GM12878 (cell line): Measurements from ENCODE around the gene POLD4. TPM values are rescaled to one million over a fixed set of nuclear protein-coding genes. Genes with fewer than 3 reads are reported as not detected.

ENCODE experiments used
- ATAC-seq: fragments of 200-7000 bp; cut with Tn5 transposase; 3 replicates; pipeline ENCODE4 v1.9.1; 2020; ENCODE audit warnings: mild to moderate bottlenecking, moderate library complexity
- BruUV-seq: library from RNA; stranded (reverse); fragments of 400-500 nt; replicated peaks from 2 replicates; lab custom pipeline; 2021; lab: Mats Ljungman, UMichigan
- CTCF ChIA-PET: fragments of 300-600 bp; sonication (Branson Sonifier 250); formaldehyde crosslinking; extraction: SDS; loops from one replicate; lab custom pipeline; 2021; ENCODE audit warnings: inconsistent platforms; lab: Yijun Ruan, JAX
- POLR2A ChIA-PET: fragments of 350-600 bp; formaldehyde crosslinking; extraction: SDS; loops from one replicate; lab custom pipeline; 2021; ENCODE audit warnings: inconsistent platforms; lab: Charles Lee
- RAD21 ChIA-PET: fragments of 300-600 bp; sonication (Branson Sonifier 250); formaldehyde crosslinking; loops from one replicate; lab custom pipeline; 2023; ENCODE audit warnings: antibody characterized with exemption; ENCODE audit not compliant: unreplicated experiment; lab: Charles Lee
- SMC1A ChIA-PET: fragments of 300-600 bp; sonication (Branson Sonifier 250); formaldehyde crosslinking; loops from one replicate; lab custom pipeline; 2023; ENCODE audit not compliant: unreplicated experiment, uncharacterized antibody; lab: Charles Lee
- DNase-seq: peaks from one replicate; pipeline ENCODE4 v3.0.0-alpha.2; 2011; ENCODE audit warnings: low read depth, low spot score
- FAIRE-seq: peaks from 3 replicates; lab custom pipeline; 2011; peaks lifted over from hg19 to GRCh38; lab: Jason Lieb, UNC
- H2AFZ ChIP-seq: 2 replicates; pipeline ENCODE4 v1.6.0; 2011; ENCODE audit warnings: low read depth, low read length, control low read depth; ENCODE audit not compliant: control insufficient read depth
- H3K27ac ChIP-seq: 2 replicates; pipeline ENCODE4 v1.5.1; 2011; ENCODE audit warnings: control low read depth; ENCODE audit not compliant: control insufficient read depth, insufficient read depth
- H3K27me3 ChIP-seq, 2 experiments: replicated peaks in 1 of 2; 2 replicates each; pipeline versions ENCODE4 v1.6.0 to v1.6.1; 2011; ENCODE audit warnings: low read length in 1 of 2; ENCODE audit not compliant: control insufficient read depth in 2 of 2, insufficient read depth in 2 of 2
- H3K36me3 ChIP-seq, 2 experiments: 2 replicates each; pipeline ENCODE4 v1.5.1; 2011; ENCODE audit warnings: low read length in 1 of 2; ENCODE audit not compliant: control insufficient read depth in 2 of 2, insufficient read depth in 2 of 2
- H3K4me1 ChIP-seq: 2 replicates; pipeline ENCODE4 v1.6.1; 2011; ENCODE audit warnings: mild to moderate bottlenecking, low read length, moderate library complexity, mixed read lengths; ENCODE audit not compliant: control insufficient read depth, insufficient read depth
- H3K4me2 ChIP-seq: 2 replicates; pipeline ENCODE4 v1.6.0; 2011; ENCODE audit warnings: control low read depth; ENCODE audit not compliant: control insufficient read depth, insufficient read depth
- H3K4me3 ChIP-seq: fragments of 200-600 bp; sonication (generic); 2 replicates; pipeline ENCODE4 v1.5.1; 2016
- H3K79me2 ChIP-seq: 2 replicates; pipeline ENCODE4 v1.6.0; 2011; ENCODE audit warnings: low read length; ENCODE audit not compliant: control insufficient read depth, insufficient read depth
- H3K9ac ChIP-seq: 2 replicates; pipeline ENCODE4 v1.8.0; 2011; ENCODE audit warnings: low read length, control low read depth, mixed read lengths; ENCODE audit not compliant: control insufficient read depth, insufficient read depth
- H3K9me3 ChIP-seq: replicated peaks from 3 replicates; pipeline ENCODE4 v1.5.1; 2011; ENCODE audit warnings: mild to moderate bottlenecking, low read length; ENCODE audit not compliant: control insufficient read depth, insufficient read depth
- H4K20me1 ChIP-seq: 2 replicates; pipeline ENCODE4 v1.6.0; 2011; ENCODE audit not compliant: control insufficient read depth, insufficient read depth
- BACH1 ChIP-seq: fragments of 450-650 bp; IDR thresholded peaks from 2 replicates; pipeline ENCODE4 v1.6.1; 2017; ENCODE audit warnings: mild to moderate bottlenecking, borderline replicate concordance
- BCL3 ChIP-seq: IDR thresholded peaks from 2 replicates; pipeline ENCODE4 v1.6.1; 2011; ENCODE audit warnings: borderline replicate concordance, low read depth, mild to moderate bottlenecking, moderate library complexity, low read length; ENCODE audit not compliant: insufficient read depth, poor library complexity, severe bottlenecking
- CBX5 ChIP-seq: sonication (generic); IDR thresholded peaks from 2 replicates; pipeline ENCODE4 v1.6.1; 2016; ENCODE audit warnings: low read depth, moderate library complexity, mild to moderate bottlenecking, inconsistent platforms
- EZH2 ChIP-seq: IDR thresholded peaks from 2 replicates; pipeline ENCODE4 v1.6.1; 2012; ENCODE audit warnings: low read depth, mild to moderate bottlenecking, control low read depth, inconsistent platforms, low read length, borderline replicate concordance; ENCODE audit not compliant: control insufficient read depth
- FOXK2 ChIP-seq: fragments of 450-650 bp; IDR thresholded peaks from 2 replicates; pipeline ENCODE4 v1.6.1; 2017; ENCODE audit warnings: mild to moderate bottlenecking, moderate library complexity
- FOXM1 ChIP-seq: IDR thresholded peaks from 2 replicates; pipeline ENCODE4 v1.6.1; 2012; ENCODE audit warnings: low read depth, mild to moderate bottlenecking, inconsistent platforms, low read length, moderate library complexity
- JUNB ChIP-seq: IDR thresholded peaks from 2 replicates; pipeline ENCODE4 v1.6.1; 2016; ENCODE audit warnings: antibody characterized with exemption, mild to moderate bottlenecking
- NBN ChIP-seq: fragments of 450-650 bp; IDR thresholded peaks from 2 replicates; pipeline ENCODE4 v1.6.1; 2016
- NFIC ChIP-seq: IDR thresholded peaks from 2 replicates; pipeline ENCODE4 v1.6.1; 2012; ENCODE audit warnings: low read depth, mild to moderate bottlenecking, inconsistent platforms, low read length, moderate library complexity
- PML ChIP-seq: IDR thresholded peaks from 2 replicates; pipeline ENCODE4 v1.6.1; 2012; ENCODE audit warnings: low read length, inconsistent platforms
- POLR2AphosphoS2 ChIP-seq: IDR thresholded peaks from 2 replicates; pipeline ENCODE4 v1.6.1; 2011; ENCODE audit warnings: low read depth, mild to moderate bottlenecking, low read length, improper control_type of control experiment, moderate library complexity
- POU2F2 ChIP-seq: IDR thresholded peaks from 3 replicates; pipeline ENCODE4 v1.6.1; 2011; ENCODE audit warnings: low read depth, mild to moderate bottlenecking, low read length, borderline replicate concordance
- PRDM15 ChIP-seq: fragments of 450-650 bp; formaldehyde crosslinking; IDR thresholded peaks from 2 replicates; pipeline ENCODE4 v1.4.0; 2020; ENCODE audit warnings: mild to moderate bottlenecking, moderate library complexity
- SIX5 ChIP-seq: IDR thresholded peaks from 2 replicates; pipeline ENCODE4 v1.6.1; 2011; ENCODE audit warnings: mild to moderate bottlenecking, low read depth, low read length, moderate library complexity; ENCODE audit not compliant: severe bottlenecking
- SKIL ChIP-seq: fragments of 450-650 bp; IDR thresholded peaks from 2 replicates; pipeline ENCODE4 v1.6.1; 2017; ENCODE audit warnings: mild to moderate bottlenecking, low read depth, inconsistent platforms; ENCODE audit not compliant: poor library complexity, severe bottlenecking
- ZNF24 ChIP-seq: fragments of 450-650 bp; IDR thresholded peaks from 2 replicates; pipeline ENCODE4 v1.6.1; 2017; ENCODE audit warnings: antibody characterized with exemption, mild to moderate bottlenecking
- WGBS: methylation state at CpG from one replicate; pipeline ENCODE4 v1.1.6; 2016; ENCODE audit warnings: low lambda C conversion rate; ENCODE audit not compliant: insufficient replicate concordance, insufficient coverage; ENCODE audit errors: missing lambda C conversion rate; 5-methylcytosine and 5-hydroxymethylcytosine counted together
- in situ Hi-C: fragments of 300-500 bp; cut with MboI; formaldehyde crosslinking; loops from 9 replicates; pipeline ENCODE4 v1.14.3; 2018; ENCODE audit warnings: mixed read lengths
- intact Hi-C: fragments of 100-400 bp; cut with micrococcal nuclease; formaldehyde crosslinking; loops from one replicate; pipeline ENCODE4 v1.14.2; 2022; ENCODE audit not compliant: unreplicated experiment
- polyA plus RNA-seq, 11 experiments: library from polyadenylated mRNA; depleted of rRNA in 4 of 11; unstranded in 6 of 11; stranded (reverse) in 5 of 11; fragments of >200 nt; fragmentation: Nextera tagmentation in 4 of 11; fragmentation: Illumina TruSeq in 1 of 11; extraction: Ambion mirVana in 4 of 11; extraction: Trizol in 1 of 11; gene quantifications; 1 replicate in 1 of 11; 2 replicates in 10 of 11; pipeline versions ENCODE4 v1.2.1 to v1.2.3, GENCODE V29; 2011 to 2016; ENCODE audit warnings: inconsistent platforms in 2 of 11, missing spikeins in 2 of 11, low read depth in 1 of 11
- total RNA-seq, 4 experiments: library from RNA; depleted of rRNA in 3 of 4; stranded (reverse); fragments of >200 nt in 3 of 4; fragmentation: Illumina TruSeq in 1 of 4; extraction: Trizol in 1 of 4; gene quantifications; 2 replicates each; pipeline versions ENCODE4 v1.2.1 to v1.2.3, GENCODE V29; 2013 to 2021

The POLD4 gene
- total and polyA plus RNA-seq, 10 of the 15 experiments (the other 5 are each of a cell fraction or from before 2014, with no cell fraction given): 8.1 to 176 (median 88.1) TPM

- ChIA-PET POLR2A (interaction anchor here (0.5 to 11.4 kb wide), 13 partner anchors 10 to 133 kb away, joined by 3 to 183 read pairs (median 8); partner anchors contain the start of genes PPP1CA, RAD9A and TBC1D10C), SMC1A (interaction anchor here (0.8 to 15.8 kb wide), 10 partner anchors 11 to 304 kb away, joined by 3 to 646 read pairs (median 6); partner anchors contain the start of genes CLCF1, PPP1CA, RAD9A and TBC1D10C), RAD21 (interaction anchor here (0.6 to 10.1 kb wide), 15 partner anchors 11 to 227 kb away, joined by 3 to 525 read pairs (median 4); partner anchors contain the start of genes CLCF1, PPP1CA, PTPRCAP and RAD9A), CTCF (interaction anchor here (0.6 to 26.2 kb wide), 14 partner anchors 10 to 638 kb away, joined by 3 to 1301 read pairs (median 5); partner anchors contain the start of genes CLCF1, PPP1CA and RAD9A)
- DNase-seq (no peak), FAIRE-seq (no peak), ATAC-seq (no peak)
- H4K20me1 ChIP-seq: no peaks in the 10 kb centered on the region
- H3K4me1 ChIP-seq: peaks cover 42% of the 10 kb centered on the region
- H3K27me3 ChIP-seq: no peaks in the 10 kb centered on the region; a peak in 1 of 4 replicates
- intact Hi-C loops: loop anchor here (2.0 kb wide), 2 partner anchors 15 to 151 kb away; no protein-coding TSS in a partner anchor
- WGBS: 37% methylated on average over 4 of the region's 4 CpGs
- TF ChIP-seq POLR2AphosphoS2: no peak
- no peak for TF ChIP-seq ZNF24
- TF ChIP-seq FOXM1: no peak
- no peak for TF ChIP-seq EZH2
- no peak for TF ChIP-seq BCL3
- TF ChIP-seq SIX5: no peak
- TF ChIP-seq NBN: no peak
- TF ChIP-seq PRDM15 (CRISPR knock-in tag): no peak
- TF ChIP-seq FOXK2: no peak
- TF ChIP-seq BACH1: no peak
- no peak for TF ChIP-seq SKIL
- TF ChIP-seq JUNB: no peak
- no peak for TF ChIP-seq CBX5
- no peak for TF ChIP-seq PML
- TF ChIP-seq NFIC: no peak
- TF ChIP-seq POU2F2: no peak
- no peaks in the 10 kb centered on the region for H3K36me3 ChIP-seq
- H3K4me3 ChIP-seq: 0 out of 2 replicates have a peak overlapping the region, but pooled peaks have one; percentile 51
- H3K79me2 ChIP-seq: peaks cover 19% of the 10 kb centered on the region
- in situ Hi-C loops: no loop called here
- H3K27ac ChIP-seq: peak overlapping the region; percentile 67
- no peak overlapping the region; the same call in 1 of the 2 replicates for H2AFZ ChIP-seq
- no TSS peak for BruUV-seq
- H3K4me2 ChIP-seq: peak overlapping the region; percentile 39; the same call in 1 of the 2 replicates
- peak overlapping the region; percentile 65 for H3K9ac ChIP-seq
- H3K9me3 ChIP-seq: no peaks in the 10 kb centered on the region
These were observed 2.5 kb upstream of the POLD4 start for GRCh38 chr11:67355794-67356386.
